HG03378 (cell line): ENCODE data around the gene SLC36A3.
"Not testable (repeated sequence)": the region's sequence is repeated elsewhere in the genome, so short reads cannot be mapped to it uniquely, and the experiment has no call there.

Experiments
- ATAC-seq: cut with Tn5 transposase; IDR thresholded peaks from one replicate; pipeline ENCODE4 v1.9.1; 2021; ENCODE audit warnings: mild to moderate bottlenecking, moderate library complexity; ENCODE audit not compliant: unreplicated experiment

The SLC36A3 gene

DNA sequence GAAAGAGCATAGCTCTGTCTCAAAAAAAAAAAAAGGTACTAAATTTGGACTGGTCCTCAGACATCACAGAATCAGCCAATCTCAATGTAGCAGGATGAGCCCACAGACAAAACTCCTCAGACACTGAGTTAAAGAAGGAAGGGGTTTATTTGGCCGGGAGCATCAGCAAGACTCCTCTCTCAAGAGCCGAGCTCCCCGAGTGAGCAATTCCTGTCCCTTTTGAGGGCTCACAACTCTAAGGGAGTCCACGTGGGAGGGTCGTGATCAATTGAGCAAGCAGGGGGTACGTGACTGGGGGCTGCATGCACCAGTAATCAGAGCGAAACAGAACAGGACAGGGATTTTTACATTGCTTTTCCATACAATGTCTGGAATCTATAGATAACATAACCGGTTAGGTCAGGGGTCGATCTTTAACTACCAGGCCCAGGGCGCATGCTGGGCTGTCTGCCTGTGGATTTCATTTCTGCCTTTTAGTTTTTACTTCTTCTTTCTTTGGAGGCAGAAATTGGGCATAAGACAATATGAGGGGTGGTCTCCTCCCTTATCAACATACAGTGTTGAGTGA is 63.2 kb downstream of the SLC36A3 start:
- not testable (repeated sequence) for ATAC-seq

DNA sequence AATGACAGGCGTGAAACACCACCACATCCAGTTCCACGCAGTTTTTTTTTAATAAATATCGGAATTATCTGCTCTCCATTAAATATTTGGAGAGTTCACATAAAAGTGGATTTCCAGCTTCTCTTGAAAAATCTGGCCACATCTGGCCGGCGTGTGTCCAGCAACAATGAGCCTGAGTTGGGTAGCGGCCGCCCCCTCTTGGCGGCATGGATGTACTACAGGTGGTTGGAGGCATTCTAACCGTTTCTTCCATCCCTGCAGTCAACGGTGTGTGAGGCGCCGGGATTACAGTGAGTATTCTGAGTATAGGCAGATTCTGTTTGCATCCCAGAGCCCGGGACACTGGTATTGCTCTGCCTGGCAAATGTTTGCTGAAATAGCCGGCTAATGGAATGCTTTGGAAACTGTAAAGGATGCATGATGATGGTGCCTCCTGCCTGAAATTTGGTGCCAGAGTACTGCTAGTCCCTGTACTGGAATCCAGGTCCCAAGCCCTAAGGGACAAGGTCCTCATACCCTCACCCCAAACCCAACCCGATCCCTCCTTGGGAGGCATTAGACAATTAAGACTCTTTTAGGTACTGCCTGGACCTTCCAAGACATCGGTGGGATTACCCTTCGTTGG is 64.2 kb downstream of the SLC36A3 start:
- peak; percentile 47 for ATAC-seq

DNA sequence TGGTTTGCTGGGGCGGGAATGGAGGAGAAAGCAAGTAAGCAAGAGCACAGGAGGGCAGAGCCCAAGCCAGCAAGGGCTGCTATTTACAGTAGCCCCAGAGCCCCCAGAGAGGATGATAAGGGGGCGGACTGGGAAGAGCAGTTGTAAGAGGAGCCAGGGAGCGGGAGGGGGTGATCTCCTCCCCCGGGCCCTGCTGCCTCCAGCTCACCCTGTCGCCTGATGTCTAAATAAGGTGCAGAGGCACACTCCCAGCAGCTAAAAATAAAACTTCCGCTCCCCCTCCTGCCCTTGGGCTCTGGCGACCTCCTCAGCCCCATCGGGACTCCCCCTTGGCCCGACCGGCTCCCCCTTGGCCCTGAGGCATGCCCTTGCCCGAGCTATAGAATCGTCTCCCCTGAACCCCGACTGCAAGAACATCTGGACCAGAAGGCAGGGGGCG is 65.2 kb downstream of the SLC36A3 start:
- no peak for ATAC-seq

DNA sequence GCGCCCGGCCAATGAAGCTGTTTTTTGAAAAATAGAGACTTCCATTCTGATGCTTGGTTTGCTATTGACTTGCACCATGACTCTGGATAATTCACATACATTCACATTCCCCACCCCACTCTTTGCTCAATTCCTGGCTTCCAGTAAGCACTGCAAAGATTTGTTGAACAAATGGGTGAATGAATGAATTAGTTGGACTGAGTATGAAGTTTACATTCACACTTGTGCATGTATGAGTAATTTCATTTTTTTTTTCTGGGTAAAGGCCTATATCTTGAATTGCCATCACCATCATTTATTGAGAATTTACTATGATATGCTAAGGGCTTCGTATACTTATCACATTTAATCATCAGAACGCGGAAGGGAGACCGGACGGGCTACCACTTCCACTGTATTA is 65.9 kb downstream of the SLC36A3 start:
- no peak for ATAC-seq

DNA sequence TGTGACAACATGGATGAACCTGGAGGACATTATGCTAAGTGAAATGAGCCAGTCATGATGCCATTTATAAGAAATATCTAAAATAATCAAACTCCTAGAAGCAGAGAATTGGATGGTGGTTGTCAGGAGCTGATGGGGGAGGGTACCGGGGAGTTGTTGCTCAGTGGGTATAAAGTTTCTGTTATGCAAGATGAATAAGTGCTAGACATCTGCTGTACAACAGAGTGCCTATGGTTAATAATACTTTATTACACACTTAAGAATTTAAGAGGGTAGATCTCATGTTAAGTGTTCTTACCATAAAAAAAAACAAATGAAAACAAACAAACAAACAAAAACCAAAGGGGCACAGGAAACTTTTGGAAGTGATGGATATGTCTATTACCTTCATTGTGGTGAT is 66.7 kb downstream of the SLC36A3 start:
- ATAC-seq, result no peak

DNA sequence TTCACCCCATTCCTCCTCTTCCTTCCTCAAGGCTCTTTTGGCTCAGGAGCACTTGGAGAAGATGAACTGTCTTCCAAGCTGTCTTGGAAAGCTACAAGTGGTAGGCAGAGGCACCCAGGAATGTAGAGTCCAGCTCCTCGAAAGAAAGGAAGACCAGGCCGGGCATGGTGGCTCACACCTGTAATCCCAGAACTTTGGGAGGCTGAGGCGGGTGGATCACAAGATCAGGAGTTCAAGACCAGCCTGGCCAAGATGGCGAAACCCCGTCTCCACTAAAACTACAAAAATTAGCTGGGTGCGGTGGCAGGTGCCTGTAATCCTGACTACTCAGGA is 68.4 kb downstream of the SLC36A3 start:
- not testable (repeated sequence) for ATAC-seq

DNA sequence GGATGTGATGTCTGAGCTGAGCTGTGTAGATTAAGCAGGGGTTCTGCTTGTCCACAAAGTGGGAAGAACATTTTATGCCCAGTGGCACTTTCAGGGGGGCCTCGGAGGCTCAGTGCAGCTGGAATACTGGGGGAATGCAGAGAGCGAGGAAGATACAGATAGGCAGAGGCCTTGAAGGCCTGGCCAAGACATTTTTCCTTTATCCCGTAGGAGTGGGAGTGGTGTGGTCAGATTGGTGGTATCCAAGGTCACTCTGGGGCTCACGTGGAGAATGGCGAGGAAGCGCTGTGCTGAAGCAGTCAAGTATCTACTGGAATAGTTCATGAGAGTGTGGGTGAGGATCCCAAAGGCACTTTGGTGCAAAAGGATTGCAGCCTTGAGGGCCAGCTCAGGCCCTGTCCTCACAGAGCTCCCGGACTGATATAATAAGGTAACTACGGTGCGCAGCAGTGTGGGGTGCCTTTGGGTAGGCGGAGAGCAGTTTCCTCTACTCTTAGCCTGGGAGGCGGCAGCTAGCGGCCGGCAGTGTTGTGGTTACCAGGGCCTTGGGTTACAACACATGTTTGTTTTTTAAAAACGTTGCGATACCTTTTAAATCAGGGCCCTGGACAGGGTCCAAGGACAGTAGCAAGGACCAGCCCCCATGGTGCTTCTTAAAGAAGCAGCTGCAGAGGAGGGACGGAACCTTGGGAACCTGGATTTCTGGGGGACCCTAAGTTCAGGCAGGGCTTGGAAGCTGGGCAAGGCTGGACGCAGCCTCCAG is 68.9 kb downstream of the SLC36A3 start:
- peak; percentile 73 for ATAC-seq

DNA sequence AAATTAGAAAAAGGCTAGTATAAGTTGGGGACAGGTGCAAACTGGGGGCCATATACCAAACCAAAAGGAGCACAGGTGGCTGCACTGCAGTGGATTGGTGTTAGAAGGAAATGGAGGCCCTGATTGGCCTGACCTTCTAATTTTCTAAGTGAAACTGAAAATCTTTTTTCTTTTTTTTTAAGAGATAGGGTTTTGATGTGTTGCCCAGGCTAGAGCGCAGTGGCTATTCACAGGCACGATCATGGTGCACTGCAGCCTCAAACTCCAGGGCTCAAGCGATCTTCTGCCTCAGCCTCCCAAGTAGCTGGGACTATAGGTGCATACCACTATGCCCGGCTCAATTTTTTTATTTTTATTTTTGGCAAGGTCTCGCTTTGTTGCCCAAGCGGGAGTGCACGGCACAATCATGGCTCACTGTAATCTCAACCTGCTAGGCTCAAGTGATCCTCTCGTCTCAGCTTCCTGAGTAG is 69.9 kb downstream of the SLC36A3 start:
- ATAC-seq, result peak; percentile 58

DNA sequence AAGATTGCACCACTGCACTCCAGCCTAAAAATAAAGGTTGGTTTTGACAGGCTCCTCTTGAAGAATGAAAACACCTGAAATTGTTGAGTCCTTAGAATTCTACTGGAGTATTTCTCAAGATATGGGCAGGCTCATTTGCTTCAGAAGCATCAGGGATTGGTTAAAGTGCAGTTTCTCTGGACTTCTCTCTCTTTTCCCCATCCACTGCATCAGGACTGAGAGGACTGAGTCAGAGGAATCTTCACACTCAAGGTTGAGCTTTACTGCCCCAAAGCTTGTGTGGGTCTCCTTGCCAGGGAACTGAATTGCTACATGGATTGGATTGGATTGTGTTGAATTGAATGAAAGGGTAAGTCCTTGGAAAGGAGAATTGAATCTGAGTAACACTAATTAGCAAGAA is 72.2 kb downstream of the SLC36A3 start:
- ATAC-seq, result no peak

DNA sequence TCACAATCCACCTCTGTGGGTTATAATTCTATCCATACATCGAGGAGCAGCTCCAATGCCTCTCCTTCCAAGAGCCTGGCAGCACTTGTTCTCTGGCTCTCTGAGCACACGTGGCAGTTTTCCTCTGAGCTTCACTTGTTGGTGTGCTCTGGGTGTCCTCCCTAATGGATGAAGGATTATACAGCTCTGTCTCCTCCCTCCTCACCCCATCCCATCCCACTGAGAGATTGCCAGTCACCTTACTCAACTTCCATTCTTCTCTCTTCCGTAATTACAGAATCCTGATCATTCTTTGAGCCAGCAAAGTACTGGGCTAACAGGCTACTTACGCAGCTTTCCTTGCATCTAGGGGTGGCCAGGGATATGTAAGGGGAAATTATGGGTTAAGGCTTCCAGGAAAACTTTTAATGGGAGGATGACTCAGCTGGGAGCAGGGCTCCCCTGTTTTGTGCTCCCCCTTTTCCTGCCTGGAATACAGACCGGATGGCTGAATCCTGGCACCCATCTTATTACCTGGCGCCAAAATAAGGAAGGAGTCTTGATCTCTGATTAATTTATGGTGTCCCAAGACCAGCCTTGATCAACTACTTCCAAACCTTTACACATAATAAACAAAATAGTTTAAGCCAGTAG is 73.4 kb downstream of the SLC36A3 start:
- no peak for ATAC-seq

DNA sequence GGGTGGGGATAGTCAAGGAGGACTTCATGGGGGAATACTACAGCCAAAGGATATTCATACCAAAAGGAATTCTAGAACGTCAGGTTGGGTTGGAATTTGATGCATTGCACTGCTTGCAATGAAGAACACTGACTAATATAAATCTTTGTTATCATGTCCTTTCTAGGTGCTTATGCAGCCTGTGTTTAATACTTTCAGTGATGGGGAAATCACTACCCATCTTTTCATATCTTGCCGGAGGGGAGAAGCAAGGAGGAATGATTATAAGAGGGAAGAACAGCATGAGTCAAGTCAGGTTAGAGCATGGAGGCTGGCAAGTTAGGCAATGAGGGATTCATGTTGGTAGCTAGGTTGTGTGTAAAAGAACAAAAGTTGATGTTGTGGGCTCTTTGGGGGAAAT is 74.6 kb downstream of the SLC36A3 start:
- ATAC-seq, result no peak

DNA sequence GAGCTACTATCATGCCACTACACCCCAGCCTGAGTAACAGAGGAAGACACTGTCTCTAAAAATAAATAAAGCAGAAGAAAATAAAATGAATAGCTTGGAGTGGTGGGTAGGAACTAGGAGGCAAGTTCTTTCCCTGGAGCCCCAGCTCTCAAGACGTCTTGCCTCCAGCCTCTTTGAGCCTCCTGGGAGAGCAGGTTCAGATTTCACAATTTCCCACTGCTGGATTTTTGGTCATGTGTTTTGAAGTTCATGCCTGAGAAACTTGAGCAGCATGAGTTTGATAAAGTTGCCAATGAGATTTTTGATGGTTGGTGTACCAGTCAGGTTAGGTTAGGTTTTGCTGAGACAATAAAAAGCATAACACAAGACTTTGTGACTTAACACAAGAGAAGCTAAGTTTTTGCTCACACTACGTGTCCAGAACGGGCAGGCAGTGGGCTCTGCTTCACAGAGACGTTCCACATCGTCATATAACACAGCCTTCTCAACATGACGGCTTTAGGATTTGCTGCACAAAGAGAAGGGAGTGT is 75.6 kb downstream of the SLC36A3 start:
- no peak for ATAC-seq
